GM18526 (cell line): ENCODE data around the gene KIAA1586.

Source experiments
- POLR2A ChIP-seq: IDR thresholded peaks from 3 replicates; pipeline ENCODE4 v1.6.1; 2011; ENCODE audit not compliant: insufficient read length; ENCODE audit errors: extremely low read depth

The KIAA1586 gene

DNA sequence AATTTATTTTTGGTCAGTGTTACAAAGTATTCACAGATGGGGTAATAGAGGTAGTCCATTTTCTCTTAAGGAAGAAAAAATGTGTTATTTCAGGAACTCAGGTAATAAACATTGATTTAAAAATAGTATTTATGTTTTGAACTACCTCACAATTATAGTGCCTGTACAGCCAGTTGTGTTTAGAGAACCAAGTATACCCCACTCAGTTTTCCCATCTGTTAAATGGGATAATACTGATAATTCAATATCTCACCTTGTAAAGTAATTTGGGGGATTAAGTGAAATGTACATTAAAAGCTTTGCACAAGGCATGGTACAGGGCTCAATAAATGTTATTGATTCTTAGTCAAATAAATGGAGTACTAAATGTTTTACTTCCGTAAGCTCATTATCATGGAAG, 48.2 kb downstream of the KIAA1586 start:
- no peak for TF ChIP-seq POLR2A

DNA sequence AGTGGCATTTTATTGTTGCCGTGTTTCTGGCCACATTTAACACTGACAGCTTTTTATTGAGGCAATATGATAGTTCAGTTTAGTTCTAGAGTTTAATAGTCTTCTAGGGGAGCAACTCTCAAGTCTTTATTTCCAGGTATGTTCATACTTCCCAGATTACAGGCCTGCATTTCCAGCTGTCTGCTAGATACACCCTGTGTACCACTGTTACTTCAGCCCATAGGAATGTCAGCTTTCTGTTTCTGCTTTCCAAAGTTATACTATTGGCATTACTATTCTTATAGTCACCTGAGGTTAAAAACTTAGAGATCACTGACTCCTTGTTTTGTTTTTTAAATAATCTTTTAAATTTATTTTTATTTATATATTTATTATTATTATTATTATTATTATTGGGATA, 51.1 kb downstream of the KIAA1586 start:
- TF ChIP-seq POLR2A: no peak

DNA sequence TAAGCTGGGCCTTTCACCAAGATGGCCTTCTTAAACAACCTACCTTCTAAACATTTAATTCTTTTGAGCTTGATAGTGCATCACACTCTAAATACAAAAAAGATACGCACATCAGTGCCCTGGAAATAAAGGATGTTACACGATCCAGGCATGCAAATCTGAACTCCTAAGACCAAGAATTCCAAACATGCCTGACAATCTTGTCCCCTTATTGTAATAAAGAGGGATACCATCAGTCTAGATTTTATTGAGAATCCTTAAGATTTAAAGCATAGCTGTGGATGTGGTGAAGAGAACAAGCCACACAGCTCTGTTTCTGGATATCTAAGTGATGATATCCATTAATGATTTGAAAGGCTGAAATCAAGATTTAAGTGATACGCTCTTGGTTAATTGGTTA, 56.5 kb downstream of the KIAA1586 start:
- no peak for TF ChIP-seq POLR2A

DNA sequence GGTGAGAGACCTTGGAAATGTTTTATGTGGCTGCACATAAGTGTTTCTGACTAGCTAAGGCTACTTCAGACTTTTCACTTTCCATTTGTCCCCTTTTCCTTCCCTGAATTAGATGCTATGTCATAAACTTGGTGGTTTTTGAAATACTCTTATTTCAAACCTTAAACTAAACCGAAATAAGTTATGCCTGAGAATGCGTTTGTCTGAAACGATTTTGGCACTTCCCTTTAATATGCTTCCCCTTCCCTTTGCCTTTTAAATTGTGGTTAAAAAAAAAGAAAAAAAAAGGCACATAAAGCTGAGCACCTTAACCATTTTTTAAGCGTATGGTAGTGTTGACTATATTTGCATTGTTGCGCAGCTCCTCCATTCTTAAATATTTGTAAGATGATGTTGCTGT, 57.8 kb downstream of the KIAA1586 start:
- TF ChIP-seq POLR2A: no peak
